ENCODE results near the gene FRRS1L.
A peak's percentile ranks its signal among the peaks of the same experiment; 100 is the strongest.

- TF ChIP-seq CTCF (IDR thresholded peaks at IDR 0.05; ENCODE audit: insufficient read depth, low read depth, low read length): peak; percentile 35
- TF ChIP-seq EZH2 (IDR thresholded peaks at IDR 0.05; ENCODE audit: insufficient read depth, low read length): no peak
These were observed 16.1 kb upstream of the FRRS1L start for GRCh38 chr9:109182940-109183798.

Data from astrocyte (in vitro differentiated cells and primary cell).